GM18868 (cell line): ENCODE data around the gene MGAT5B.

Source experiments
- ATAC-seq: cut with Tn5 transposase; IDR thresholded peaks from one replicate; pipeline ENCODE4 v1.9.1; 2021; ENCODE audit warnings: mild to moderate bottlenecking, moderate library complexity; ENCODE audit not compliant: unreplicated experiment

Gene MGAT5B

DNA sequence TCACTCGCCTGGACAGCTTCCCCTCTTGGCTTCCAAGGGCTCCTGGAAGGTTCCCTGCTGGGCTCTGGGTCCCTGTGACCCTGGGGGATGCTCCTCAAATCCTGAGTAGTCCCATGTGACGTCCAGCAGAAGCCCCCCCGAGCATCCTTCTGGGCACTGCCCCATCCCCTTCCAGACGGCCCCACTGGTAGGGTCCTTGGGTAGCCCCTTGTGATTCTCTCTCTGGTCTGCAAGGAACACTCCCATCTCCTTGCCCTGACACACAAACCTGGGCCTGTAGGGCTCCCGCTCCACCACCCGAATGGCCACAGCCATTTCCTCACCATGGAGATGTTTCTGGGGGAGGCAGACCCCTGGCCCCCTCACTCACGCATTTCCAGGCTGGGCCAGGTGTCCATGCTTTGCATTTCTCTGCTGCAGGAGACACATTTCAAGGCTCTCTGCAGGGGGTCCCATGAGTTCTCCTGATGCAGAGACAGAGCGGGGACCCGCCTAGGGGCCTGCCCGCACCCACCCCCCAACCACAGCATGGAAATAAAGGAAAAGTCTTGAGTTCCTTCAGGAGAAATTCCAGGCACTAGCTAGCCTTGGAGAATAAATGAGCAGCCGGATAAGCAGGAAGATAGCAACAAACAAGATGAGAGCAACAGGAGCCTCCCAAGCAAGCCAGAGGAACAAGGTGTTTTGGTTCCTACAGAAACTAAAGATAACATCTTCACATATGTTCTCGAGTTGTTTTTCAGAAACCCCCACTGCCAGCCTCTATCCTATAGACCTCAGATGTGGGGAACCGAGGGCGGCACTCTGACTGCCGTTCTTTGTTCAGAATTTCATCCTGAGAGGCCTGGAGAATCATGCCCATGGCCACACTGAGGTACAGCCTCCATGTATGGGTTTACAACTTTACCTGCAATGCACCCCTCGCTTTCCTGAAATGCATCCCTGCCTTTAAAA, 128.8 kb downstream of the MGAT5B start:
- ATAC-seq, result no peak

DNA sequence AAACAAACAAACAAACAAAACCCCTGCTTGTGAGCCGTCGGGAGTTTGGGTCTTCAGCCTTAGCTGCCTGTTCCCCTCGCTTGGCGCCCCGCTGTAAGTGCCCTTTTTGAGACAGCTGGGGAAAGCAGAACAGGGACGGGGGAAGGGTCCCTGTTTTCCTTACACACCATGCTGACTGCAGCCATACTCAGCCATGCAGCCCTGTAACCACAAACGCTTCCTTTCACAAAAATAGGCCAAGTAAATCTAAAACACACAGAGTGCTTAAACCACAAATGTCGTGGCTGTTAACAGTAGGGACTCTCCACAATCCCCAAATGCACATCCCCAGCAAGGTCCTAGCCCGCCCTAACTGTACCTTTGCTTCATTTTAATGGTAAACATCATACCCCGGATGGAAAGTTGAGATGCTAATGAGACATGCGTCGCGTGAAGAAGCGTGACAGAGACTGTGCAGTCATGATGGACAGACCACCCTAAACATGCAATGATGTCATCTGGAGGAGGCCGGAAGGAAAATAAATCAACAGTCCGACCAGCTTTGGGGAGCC, 129.9 kb downstream of the MGAT5B start:
- peak; percentile 75 for ATAC-seq

DNA sequence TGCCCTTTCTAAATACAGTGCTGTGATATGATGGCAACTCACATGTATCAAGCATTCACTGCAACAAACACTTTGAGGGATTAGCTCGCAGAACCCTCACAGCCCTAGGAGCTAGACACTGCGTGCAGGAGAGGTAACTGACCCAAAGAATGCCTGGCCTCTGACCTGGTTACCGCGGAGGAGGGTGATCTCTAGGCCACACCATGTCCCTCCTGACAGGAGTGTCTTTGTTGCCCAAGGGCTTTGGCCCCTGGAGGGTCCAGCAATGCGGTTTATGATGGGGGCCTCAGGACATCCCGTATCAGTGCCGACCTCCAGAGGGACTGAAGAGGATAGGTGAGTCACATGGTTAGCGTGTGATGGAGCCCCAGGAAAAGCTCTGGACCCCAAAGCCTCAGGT, 130.6 kb downstream of the MGAT5B start:
- ATAC-seq, result no peak
